Activated gamma-delta T cell (primary cell): ENCODE results near the gene TRAFD1.

ENCODE experiments used
- DNase-seq: peaks from one replicate; lab custom pipeline; 2025; lab: John Stamatoyannopoulos, UW

TRAFD1 gene

GRCh38 chr12:112175361-112176155 lies 50.2 kb downstream of the TRAFD1 start:
- DNase-seq = no peak

- DNase-seq = no peak
These were observed 51.1 kb downstream of the TRAFD1 start for GRCh38 chr12:112176321-112177010.

DNA sequence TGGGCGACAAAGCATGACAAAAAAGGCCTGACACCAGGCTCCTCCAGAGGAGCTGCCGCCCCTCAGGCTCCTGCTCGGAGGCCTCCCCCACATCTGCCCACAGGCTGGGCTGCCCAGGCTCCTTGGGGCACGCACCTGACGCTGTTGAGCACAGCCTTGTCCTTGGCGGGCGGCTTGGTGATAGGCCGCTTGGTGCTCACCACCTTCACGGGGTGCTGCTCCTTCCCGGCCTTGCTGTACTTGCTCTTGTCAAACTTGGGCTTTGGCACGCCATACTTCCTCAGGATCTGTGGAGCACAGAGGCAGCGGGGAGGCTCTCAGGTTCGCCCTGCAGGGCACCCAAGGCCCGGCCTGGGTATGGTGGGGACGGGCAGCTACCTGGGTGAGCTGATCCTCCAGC lies 53.4 kb downstream of the TRAFD1 start:
- DNase-seq = no peak

GRCh38 chr12:112179341-112179740 lies 54.0 kb downstream of the TRAFD1 start:
- no peak for DNase-seq

DNA sequence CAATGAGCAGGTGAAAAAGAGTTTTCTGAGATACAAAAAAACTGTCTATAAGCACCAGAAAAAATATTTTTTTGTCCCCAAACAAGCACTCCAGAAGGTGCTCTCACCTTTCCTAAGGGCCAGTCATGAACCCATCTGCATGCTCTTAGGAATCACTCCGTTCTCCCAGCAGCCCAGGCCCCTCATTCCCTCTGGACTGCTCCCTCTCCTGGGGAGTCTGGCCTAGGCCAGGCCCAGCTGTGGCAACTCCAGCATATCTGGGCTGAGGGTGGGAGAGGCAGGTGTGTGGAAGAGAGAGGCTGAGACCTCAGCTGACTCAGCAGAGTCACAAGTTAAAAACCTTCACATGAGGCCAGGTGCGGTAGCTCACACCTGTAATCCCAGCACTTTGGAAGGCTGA lies 54.6 kb downstream of the TRAFD1 start:
- DNase-seq = no peak

DNA sequence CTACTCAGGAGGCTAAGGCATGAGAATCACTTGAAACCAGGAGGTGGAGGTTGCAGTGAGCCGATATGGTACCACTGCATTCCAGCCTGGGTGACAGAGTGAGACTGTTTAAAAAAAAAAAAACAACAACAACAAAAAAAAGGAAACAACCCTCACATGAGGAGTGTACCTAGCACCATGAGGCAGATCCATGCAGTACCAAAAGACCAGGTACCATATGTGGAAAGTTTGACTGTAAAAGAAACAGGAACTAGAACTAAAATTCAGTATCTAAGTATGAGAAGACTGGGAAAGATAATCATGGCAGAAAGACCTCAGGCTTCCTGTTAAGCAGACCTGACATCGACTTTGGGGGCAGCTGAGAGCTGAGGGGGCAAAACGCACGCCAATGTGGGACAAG lies 55.1 kb downstream of the TRAFD1 start:
- no peak for DNase-seq

- DNase-seq = no peak
These were observed 57.1 kb downstream of the TRAFD1 start for GRCh38 chr12:112182499-112182898.

DNA sequence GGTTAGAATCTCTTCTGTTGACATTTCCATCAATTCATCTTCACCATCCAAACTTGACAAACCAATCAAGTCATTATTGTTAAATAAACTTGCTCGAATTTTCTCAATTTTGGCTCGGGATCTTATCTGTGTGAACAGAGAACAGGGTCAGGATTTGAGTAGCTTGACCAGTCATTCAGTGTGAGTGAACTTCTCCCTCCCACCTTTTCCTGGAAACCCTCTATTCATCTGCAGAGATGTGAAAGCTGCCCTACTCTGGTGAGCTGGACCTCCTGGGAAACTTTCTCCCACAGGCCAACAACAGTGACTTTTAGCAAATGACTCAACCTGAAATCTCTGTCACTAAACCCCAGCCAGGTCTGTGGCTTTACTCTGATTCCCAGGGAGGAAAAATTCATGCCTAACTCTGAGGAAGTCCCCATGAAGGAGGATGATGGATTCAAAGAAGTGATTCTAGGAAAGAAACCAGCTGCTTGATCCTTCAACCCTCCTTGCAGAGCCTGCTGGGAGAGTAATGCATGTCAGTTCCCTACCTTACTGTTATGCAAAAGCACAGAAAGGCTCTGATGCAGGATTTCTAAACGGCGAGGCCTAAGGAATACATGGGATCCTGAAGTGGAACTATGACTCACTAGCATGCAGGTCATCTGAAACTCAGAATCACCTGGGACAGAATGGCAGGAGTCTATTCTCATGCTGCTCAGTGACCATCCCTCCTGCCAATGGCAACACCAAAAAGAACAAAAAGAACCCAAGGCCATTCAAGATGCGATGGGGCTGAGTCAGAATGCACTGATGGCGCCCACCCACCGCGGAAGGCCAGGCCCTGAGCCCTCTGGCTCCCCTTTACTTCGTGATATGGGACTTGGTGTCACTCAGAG lies 58.0 kb downstream of the TRAFD1 start:
- DNase-seq = no peak

DNA sequence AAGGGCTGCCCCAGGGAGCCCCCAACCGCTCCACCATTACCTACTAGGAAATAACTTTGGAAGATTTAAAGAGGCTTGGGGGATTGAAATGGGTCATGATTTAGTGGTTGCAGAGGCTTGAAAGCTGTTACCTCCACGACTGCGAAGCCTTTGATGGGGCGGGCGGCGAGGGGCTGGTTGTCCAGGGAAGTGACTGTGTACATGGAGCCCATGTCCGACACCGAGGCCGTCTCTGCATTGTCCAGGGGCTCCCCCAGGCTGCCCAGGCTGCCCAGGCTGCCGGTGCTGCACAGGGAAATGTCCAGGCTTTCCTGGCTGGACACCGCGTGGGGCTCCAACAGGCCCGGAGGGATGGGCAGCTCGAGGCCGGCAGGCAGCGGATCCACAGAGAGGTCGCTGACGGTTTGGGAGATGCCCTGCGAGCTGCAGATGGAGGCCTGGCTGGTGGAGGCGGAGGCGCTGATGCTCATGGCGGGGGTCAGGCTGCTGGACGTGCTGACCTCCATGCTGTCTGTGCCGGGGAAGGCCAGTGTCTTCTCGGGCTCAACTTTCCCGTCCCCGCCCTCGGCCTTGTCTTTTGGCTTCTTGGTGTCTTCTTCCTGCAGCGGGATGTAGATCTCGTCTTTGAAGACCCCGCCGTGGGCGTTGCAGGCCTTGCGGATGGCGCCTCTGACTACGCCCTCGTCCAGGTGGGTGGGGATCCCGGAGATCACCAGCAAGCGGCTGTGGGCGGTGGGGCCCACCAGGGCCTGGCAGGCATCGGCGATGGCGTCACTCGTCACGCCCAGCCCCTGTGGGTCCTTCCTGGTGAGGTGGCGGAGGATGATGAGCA lies 58.9 kb downstream of the TRAFD1 start:
- no peak for DNase-seq

GRCh38 chr12:112185093-112185923 lies 59.9 kb downstream of the TRAFD1 start:
- no peak for DNase-seq

DNA sequence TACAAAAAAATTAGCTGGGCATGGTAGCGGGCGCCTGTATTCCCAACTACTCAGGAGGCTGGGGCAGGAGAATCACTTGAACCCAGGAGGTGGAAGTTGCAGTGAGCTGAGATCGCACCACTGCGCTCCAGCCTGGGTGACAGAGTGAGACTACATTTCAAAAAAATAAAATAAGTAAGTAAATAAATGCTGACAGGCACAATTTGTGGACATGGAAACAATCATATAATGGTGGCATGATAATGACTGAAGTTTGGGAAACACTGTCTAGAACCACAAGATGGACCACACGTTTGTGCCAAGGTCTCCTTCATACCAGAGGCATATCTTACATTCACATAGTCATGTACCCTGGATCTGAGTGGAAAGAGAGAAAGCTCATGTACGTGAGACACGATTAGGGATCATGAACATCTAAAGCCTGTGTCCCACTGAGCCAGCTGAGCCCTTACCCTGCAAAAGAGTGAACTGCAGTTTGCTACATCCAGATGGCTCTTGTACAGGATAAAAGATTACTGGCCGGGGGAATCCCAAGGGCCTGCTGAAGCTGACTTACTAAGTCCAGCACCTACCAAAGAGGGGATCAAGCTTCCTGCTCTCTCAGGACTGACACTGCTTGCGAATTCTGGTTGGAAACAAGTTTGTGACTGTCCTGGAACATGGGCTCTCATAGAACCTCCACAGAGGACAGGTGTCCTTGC lies 62.9 kb downstream of the TRAFD1 start:
- DNase-seq = no peak

DNA sequence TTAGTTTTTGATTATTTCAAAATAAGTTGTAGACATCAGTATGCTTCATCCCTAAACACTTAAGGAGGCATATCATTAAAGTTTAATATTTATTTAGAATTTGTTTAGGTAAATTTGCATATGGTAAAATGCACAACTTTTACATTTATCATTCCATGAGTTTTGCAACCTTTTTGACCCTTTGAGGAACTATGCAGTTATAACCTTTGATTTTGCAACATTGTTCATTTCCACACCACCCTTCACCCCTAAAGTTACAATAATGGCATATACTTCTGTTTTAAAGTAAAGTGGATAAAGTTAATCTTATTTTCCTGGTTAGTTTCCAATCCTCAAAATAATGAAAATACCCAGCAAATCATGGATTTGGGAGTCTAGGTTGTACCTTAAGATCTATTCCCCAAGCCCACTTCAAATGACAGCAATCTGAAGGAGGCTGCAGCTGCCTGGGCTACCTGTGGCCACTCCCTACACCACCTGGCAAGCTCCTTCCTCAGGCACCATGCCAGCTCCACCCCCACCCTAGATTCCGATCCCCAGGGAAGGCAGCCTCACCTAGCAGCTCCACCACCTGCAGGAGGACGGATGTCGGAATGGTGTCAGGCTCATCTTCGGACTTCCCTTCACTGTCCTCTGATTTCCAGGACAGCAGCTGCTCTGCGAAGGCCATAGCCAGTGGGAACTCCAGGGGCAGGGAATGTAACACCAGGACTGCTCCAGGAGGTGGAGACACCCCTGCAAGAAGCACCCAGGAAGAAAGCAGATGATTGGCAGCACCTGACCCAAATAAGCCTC lies 65.1 kb downstream of the TRAFD1 start:
- DNase-seq = no peak

DNA sequence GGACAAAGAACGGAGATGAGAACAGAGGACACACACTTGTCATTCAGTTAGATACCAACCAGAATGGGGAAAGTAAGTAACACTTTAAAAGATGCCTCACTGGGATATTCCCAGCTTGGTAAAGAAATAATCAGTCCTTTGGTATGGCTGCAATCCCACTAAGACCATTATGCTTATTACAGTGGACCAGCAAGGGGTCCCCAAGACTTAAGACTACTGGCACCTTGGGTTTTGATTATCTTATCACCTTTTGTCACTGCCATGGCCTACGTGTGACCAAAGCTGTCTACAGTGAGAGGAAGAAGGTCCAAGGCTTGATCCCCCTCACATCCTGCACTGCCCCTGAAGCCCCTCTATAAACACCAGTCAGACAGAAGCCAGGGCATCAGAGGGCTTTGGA lies 65.8 kb downstream of the TRAFD1 start:
- DNase-seq = no peak

GRCh38 chr12:112191840-112192321 lies 66.5 kb downstream of the TRAFD1 start:
- no peak for DNase-seq

GRCh38 chr12:112192475-112192874 lies 67.1 kb downstream of the TRAFD1 start:
- no peak for DNase-seq

GRCh38 chr12:112194601-112195247 lies 69.4 kb downstream of the TRAFD1 start:
- no peak for DNase-seq

GRCh38 chr12:112196196-112196875 lies 71.0 kb downstream of the TRAFD1 start:
- no peak for DNase-seq
